ENCODE measurements around the gene PLXDC2. TPM values are rescaled to one million over a fixed set of nuclear protein-coding genes. Genes with fewer than 3 reads are reported as not detected.

Gene PLXDC2
- total and polyA plus RNA-seq, 3 experiments from 2014 or later: 0.15 to 1.5 (median 0.38) TPM

- no peak for DNase-seq
- H3K36me3 Mint-ChIP-seq: peaks cover 0 to 5% (median 0%) of the 10 kb centered on the region in 3 donors
- no peak overlapping the region for H3K4me3 ChIP-seq (ENCODE audit: low read length)
- H3K27me3 Mint-ChIP-seq: no peaks in the 10 kb centered on the region
- peaks cover 0 to 12% (median 8%) of the 10 kb centered on the region in 5 donors for H3K9me3 Mint-ChIP-seq
- H3K4me3 Mint-ChIP-seq: no peak overlapping the region
- H3K27ac ChIP-seq (ENCODE audit: low read depth, low read length): no peak overlapping the region
- no peaks in the 10 kb centered on the region for H3K36me3 ChIP-seq (ENCODE audit: insufficient read depth, low read length)
- no peaks in the 10 kb centered on the region for H3K9me3 ChIP-seq (ENCODE audit: low read length)
- H3K4me1 Mint-ChIP-seq: no peaks in the 10 kb centered on the region
- no peak overlapping the region for H3K27ac Mint-ChIP-seq
- CTCF ChIA-PET: no interaction called here
- no peaks in the 10 kb centered on the region for H3K27me3 ChIP-seq (ENCODE audit: insufficient read depth, low read length, poor library complexity, severe bottlenecking)
- POLR2A ChIA-PET: no interaction called here
- no peaks in the 10 kb centered on the region for H3K4me1 ChIP-seq (ENCODE audit: insufficient read depth, low read length)
Observed at GRCh38 chr10:20158086-20158485, 341.9 kb downstream of the PLXDC2 start.

- CTCF ChIA-PET: no interaction called here
- Histone ChIP-seq H3K4me3 (ENCODE audit: low read length) (no peak overlapping the region), H3K9me3 (ENCODE audit: low read length) (no peaks in the 10 kb centered on the region), H3K27ac (ENCODE audit: low read depth, low read length) (no peak overlapping the region), H3K4me1 (ENCODE audit: insufficient read depth, low read length) (no peaks in the 10 kb centered on the region), H3K36me3 (ENCODE audit: insufficient read depth, low read length) (no peaks in the 10 kb centered on the region), H3K27me3 (ENCODE audit: insufficient read depth, low read length, poor library complexity, severe bottlenecking) (no peaks in the 10 kb centered on the region)
- Mint-ChIP-seq H3K4me3 (no peak overlapping the region), H3K9me3 (peaks cover 3 to 23% (median 8%) of the 10 kb centered on the region in 5 donors), H3K4me1 (no peaks in the 10 kb centered on the region), H3K27ac (no peak overlapping the region), H3K36me3 (peaks cover 0 to 3% (median 0%) of the 10 kb centered on the region in 3 donors), H3K27me3 (no peaks in the 10 kb centered on the region)
- no peak for DNase-seq
- POLR2A ChIA-PET: no interaction called here
Observed at GRCh38 chr10:20162123-20162522, 345.9 kb downstream of the PLXDC2 start.

- Histone ChIP-seq H3K27me3 (ENCODE audit: insufficient read depth, low read length, poor library complexity, severe bottlenecking) (no peaks in the 10 kb centered on the region), H3K4me3 (ENCODE audit: low read length) (no peak overlapping the region), H3K9me3 (ENCODE audit: low read length) (no peaks in the 10 kb centered on the region), H3K4me1 (ENCODE audit: insufficient read depth, low read length) (no peaks in the 10 kb centered on the region), H3K27ac (ENCODE audit: low read depth, low read length) (no peak overlapping the region), H3K36me3 (ENCODE audit: insufficient read depth, low read length) (no peaks in the 10 kb centered on the region)
- DNase-seq: no peak
- no peaks in the 10 kb centered on the region for H3K4me1 Mint-ChIP-seq
- CTCF ChIA-PET: no interaction called here
- H3K4me3 Mint-ChIP-seq: no peak overlapping the region
- no peaks in the 10 kb centered on the region for H3K27me3 Mint-ChIP-seq
- H3K9me3 Mint-ChIP-seq: peaks cover 1 to 20% (median 6%) of the 10 kb centered on the region in 5 donors
- POLR2A ChIA-PET: no interaction called here
- H3K36me3 Mint-ChIP-seq: no peaks in the 10 kb centered on the region
- H3K27ac Mint-ChIP-seq: no peak overlapping the region
Observed at GRCh38 chr10:20166096-20166675, 350.0 kb downstream of the PLXDC2 start.

GRCh38 chr10:20170661-20171060 lies 354.4 kb downstream of the PLXDC2 start:
- POLR2A ChIA-PET: no interaction called here
- no peak overlapping the region for H3K27ac Mint-ChIP-seq
- H3K36me3 Mint-ChIP-seq: no peaks in the 10 kb centered on the region
- Histone ChIP-seq H3K36me3 (ENCODE audit: insufficient read depth, low read length) (no peaks in the 10 kb centered on the region), H3K4me1 (ENCODE audit: insufficient read depth, low read length) (no peaks in the 10 kb centered on the region), H3K27ac (ENCODE audit: low read depth, low read length) (no peak overlapping the region), H3K4me3 (ENCODE audit: low read length) (no peak overlapping the region), H3K27me3 (ENCODE audit: insufficient read depth, low read length, poor library complexity, severe bottlenecking) (no peaks in the 10 kb centered on the region), H3K9me3 (ENCODE audit: low read length) (no peaks in the 10 kb centered on the region)
- no peak overlapping the region for H3K4me3 Mint-ChIP-seq
- DNase-seq: no peak
- H3K27me3 Mint-ChIP-seq: no peaks in the 10 kb centered on the region
- no peaks in the 10 kb centered on the region for H3K4me1 Mint-ChIP-seq
- CTCF ChIA-PET: no interaction called here
- H3K9me3 Mint-ChIP-seq: peaks cover 0 to 26% (median 2%) of the 10 kb centered on the region in 5 donors

- Mint-ChIP-seq H3K4me3 (no peak overlapping the region), H3K9me3 (peaks cover 0 to 14% (median 2%) of the 10 kb centered on the region in 5 donors), H3K27ac (no peak overlapping the region), H3K36me3 (no peaks in the 10 kb centered on the region), H3K4me1 (no peaks in the 10 kb centered on the region), H3K27me3 (no peaks in the 10 kb centered on the region)
- H3K9me3 ChIP-seq (ENCODE audit: low read length): no peaks in the 10 kb centered on the region
- H3K27ac ChIP-seq (ENCODE audit: low read depth, low read length): no peak overlapping the region
- DNase-seq: no peak
- no peaks in the 10 kb centered on the region for H3K4me1 ChIP-seq (ENCODE audit: insufficient read depth, low read length)
- no peaks in the 10 kb centered on the region for H3K27me3 ChIP-seq (ENCODE audit: insufficient read depth, low read length, poor library complexity, severe bottlenecking)
- ChIA-PET CTCF (no interaction called here), POLR2A (no interaction called here)
- H3K36me3 ChIP-seq (ENCODE audit: insufficient read depth, low read length): no peaks in the 10 kb centered on the region
- H3K4me3 ChIP-seq (ENCODE audit: low read length): no peak overlapping the region
Observed at GRCh38 chr10:20173046-20173445, 356.8 kb downstream of the PLXDC2 start.

- no peaks in the 10 kb centered on the region for H3K4me1 Mint-ChIP-seq
- DNase-seq: no peak
- ChIA-PET POLR2A (no interaction called here), CTCF (no interaction called here)
- Histone ChIP-seq H3K36me3 (ENCODE audit: insufficient read depth, low read length) (no peaks in the 10 kb centered on the region), H3K4me3 (ENCODE audit: low read length) (no peak overlapping the region), H3K4me1 (ENCODE audit: insufficient read depth, low read length) (no peaks in the 10 kb centered on the region), H3K27me3 (ENCODE audit: insufficient read depth, low read length, poor library complexity, severe bottlenecking) (no peaks in the 10 kb centered on the region), H3K9me3 (ENCODE audit: low read length) (no peaks in the 10 kb centered on the region), H3K27ac (ENCODE audit: low read depth, low read length) (no peak overlapping the region)
- H3K27me3 Mint-ChIP-seq: no peaks in the 10 kb centered on the region
- H3K36me3 Mint-ChIP-seq: no peaks in the 10 kb centered on the region
- H3K4me3 Mint-ChIP-seq: no peak overlapping the region
- H3K27ac Mint-ChIP-seq: no peak overlapping the region
- peaks cover 0 to 14% (median 2%) of the 10 kb centered on the region in 5 donors for H3K9me3 Mint-ChIP-seq
Observed at GRCh38 chr10:20175719-20176118, 359.5 kb downstream of the PLXDC2 start.

- Mint-ChIP-seq H3K4me1 (no peaks in the 10 kb centered on the region), H3K27ac (no peak overlapping the region), H3K9me3 (peaks cover 0 to 7% (median 5%) of the 10 kb centered on the region in 5 donors), H3K4me3 (no peak overlapping the region), H3K27me3 (no peaks in the 10 kb centered on the region), H3K36me3 (no peaks in the 10 kb centered on the region)
- Histone ChIP-seq H3K4me1 (ENCODE audit: insufficient read depth, low read length) (no peaks in the 10 kb centered on the region), H3K36me3 (ENCODE audit: insufficient read depth, low read length) (no peaks in the 10 kb centered on the region), H3K27me3 (ENCODE audit: insufficient read depth, low read length, poor library complexity, severe bottlenecking) (no peaks in the 10 kb centered on the region), H3K4me3 (ENCODE audit: low read length) (no peak overlapping the region), H3K9me3 (ENCODE audit: low read length) (no peaks in the 10 kb centered on the region), H3K27ac (ENCODE audit: low read depth, low read length) (no peak overlapping the region)
- DNase-seq: no peak
- ChIA-PET POLR2A (no interaction called here), CTCF (no interaction called here)
Observed at GRCh38 chr10:20180766-20181165, 364.5 kb downstream of the PLXDC2 start.

GRCh38 chr10:20181434-20181833 lies 365.2 kb downstream of the PLXDC2 start:
- ChIA-PET CTCF (no interaction called here), POLR2A (no interaction called here)
- Mint-ChIP-seq H3K9me3 (peaks cover 0 to 8% (median 6%) of the 10 kb centered on the region in 5 donors), H3K36me3 (no peaks in the 10 kb centered on the region), H3K27me3 (no peaks in the 10 kb centered on the region), H3K4me1 (no peaks in the 10 kb centered on the region), H3K27ac (no peak overlapping the region), H3K4me3 (no peak overlapping the region)
- no peaks in the 10 kb centered on the region for H3K4me1 ChIP-seq (ENCODE audit: insufficient read depth, low read length)
- no peak overlapping the region for H3K27ac ChIP-seq (ENCODE audit: low read depth, low read length)
- H3K27me3 ChIP-seq (ENCODE audit: insufficient read depth, low read length, poor library complexity, severe bottlenecking): no peaks in the 10 kb centered on the region
- H3K36me3 ChIP-seq (ENCODE audit: insufficient read depth, low read length): no peaks in the 10 kb centered on the region
- H3K4me3 ChIP-seq (ENCODE audit: low read length): no peak overlapping the region
- no peaks in the 10 kb centered on the region for H3K9me3 ChIP-seq (ENCODE audit: low read length)
- no peak for DNase-seq

- no peaks in the 10 kb centered on the region for H3K4me1 Mint-ChIP-seq
- no peaks in the 10 kb centered on the region for H3K36me3 ChIP-seq (ENCODE audit: insufficient read depth, low read length)
- ChIA-PET CTCF (no interaction called here), POLR2A (no interaction called here)
- no peaks in the 10 kb centered on the region for H3K27me3 ChIP-seq (ENCODE audit: insufficient read depth, low read length, poor library complexity, severe bottlenecking)
- no peak overlapping the region for H3K27ac Mint-ChIP-seq
- H3K9me3 ChIP-seq (ENCODE audit: low read length): no peaks in the 10 kb centered on the region
- H3K4me3 ChIP-seq (ENCODE audit: low read length): no peak overlapping the region
- H3K4me1 ChIP-seq (ENCODE audit: insufficient read depth, low read length): no peaks in the 10 kb centered on the region
- no peaks in the 10 kb centered on the region for H3K27me3 Mint-ChIP-seq
- no peaks in the 10 kb centered on the region for H3K36me3 Mint-ChIP-seq
- no peak for DNase-seq
- H3K9me3 Mint-ChIP-seq: peaks cover 0 to 14% (median 5%) of the 10 kb centered on the region in 5 donors
- no peak overlapping the region for H3K4me3 Mint-ChIP-seq
- no peak overlapping the region for H3K27ac ChIP-seq (ENCODE audit: low read depth, low read length)
Observed at GRCh38 chr10:20185116-20185515, 368.9 kb downstream of the PLXDC2 start.
